Astrocyte (in vitro differentiated cells and primary cell): ENCODE measurements around the gene IFI30. TPM values are rescaled to one million over a fixed set of nuclear protein-coding genes. Genes with fewer than 3 reads are reported as not detected.

Experiments used
- DNase-seq: peaks from one replicate; pipeline ENCODE4 v3.0.0-alpha.2; 2010; ENCODE audit warnings: low read depth
- FAIRE-seq: peaks from 2 replicates; lab custom pipeline; 2011; peaks lifted over from hg19 to GRCh38; lab: Jason Lieb, UNC
- H2AFZ ChIP-seq: 2 replicates; pipeline ENCODE4 v1.6.0; 2012; ENCODE audit warnings: low read depth, low read length, inconsistent platforms
- H3K27ac ChIP-seq: 2 replicates; pipeline ENCODE4 v1.5.1; 2011; ENCODE audit warnings: low read depth, low read length, inconsistent platforms
- H3K27me3 ChIP-seq: 2 replicates; pipeline ENCODE4 v1.6.0; 2011; ENCODE audit warnings: low read length, inconsistent platforms; ENCODE audit not compliant: insufficient read depth
- H3K36me3 ChIP-seq: 2 replicates; pipeline ENCODE4 v1.5.1; 2011; ENCODE audit warnings: low read length, inconsistent platforms; ENCODE audit not compliant: insufficient read depth
- H3K4me1 ChIP-seq: 2 replicates; pipeline ENCODE4 v1.5.1; 2011; ENCODE audit warnings: low read length, inconsistent platforms; ENCODE audit not compliant: insufficient read depth
- H3K4me2 ChIP-seq: 2 replicates; pipeline ENCODE4 v1.6.0; 2012; ENCODE audit warnings: low read length, inconsistent platforms
- H3K4me3 ChIP-seq: 2 replicates; pipeline ENCODE4 v1.5.1; 2011; ENCODE audit warnings: low read depth, mild to moderate bottlenecking, low read length, inconsistent platforms; ENCODE audit not compliant: insufficient read depth
- H3K79me2 ChIP-seq: 2 replicates; pipeline ENCODE4 v1.6.0; 2012; ENCODE audit warnings: mild to moderate bottlenecking, low read length, inconsistent platforms; ENCODE audit not compliant: insufficient read depth
- H3K9ac ChIP-seq: 2 replicates; pipeline ENCODE4 v1.6.0; 2012; ENCODE audit warnings: mild to moderate bottlenecking, low read length, inconsistent platforms
- H3K9me3 ChIP-seq: 2 replicates; pipeline ENCODE4 v1.5.1; 2012; ENCODE audit warnings: low read depth, mild to moderate bottlenecking, low read length, inconsistent platforms; ENCODE audit not compliant: insufficient read depth
- H4K20me1 ChIP-seq: 2 replicates; pipeline ENCODE4 v1.6.0; 2012; ENCODE audit warnings: low read length, inconsistent platforms; ENCODE audit not compliant: insufficient read depth
- H3K27ac Mint-ChIP-seq: one replicate; pipeline ENCODE4 v1.8.0; 2021; ENCODE audit warnings: mild to moderate bottlenecking, mixed read lengths; ENCODE audit not compliant: unreplicated experiment
- H3K27me3 Mint-ChIP-seq: one replicate; pipeline ENCODE4 v1.8.0; 2021; ENCODE audit warnings: low read depth, mixed read lengths; ENCODE audit not compliant: unreplicated experiment
- H3K36me3 Mint-ChIP-seq: one replicate; pipeline ENCODE4 v1.8.0; 2021; ENCODE audit warnings: low read depth, mixed read lengths; ENCODE audit not compliant: unreplicated experiment
- H3K4me1 Mint-ChIP-seq: one replicate; pipeline ENCODE4 v1.8.0; 2021; ENCODE audit warnings: low read depth, mixed read lengths; ENCODE audit not compliant: unreplicated experiment
- H3K4me3 Mint-ChIP-seq: one replicate; pipeline ENCODE4 v1.8.0; 2021; ENCODE audit warnings: mild to moderate bottlenecking, moderate library complexity, mixed read lengths; ENCODE audit not compliant: unreplicated experiment
- H3K9me3 Mint-ChIP-seq: one replicate; pipeline ENCODE4 v1.8.0; 2021; ENCODE audit warnings: mild to moderate bottlenecking, mixed read lengths; ENCODE audit not compliant: unreplicated experiment
- CTCF ChIP-seq: IDR thresholded peaks from 2 replicates; pipeline ENCODE4 v1.5.1; 2011; ENCODE audit warnings: low read depth, mild to moderate bottlenecking, inconsistent platforms, low read length, moderate library complexity; ENCODE audit not compliant: insufficient read depth
- EZH2 ChIP-seq: IDR thresholded peaks from 2 replicates; pipeline ENCODE4 v1.6.1; 2012; ENCODE audit warnings: mild to moderate bottlenecking, low read length, inconsistent platforms; ENCODE audit not compliant: insufficient read depth
- total RNA-seq: library from RNA; stranded (reverse); gene quantifications from 2 replicates; pipeline ENCODE4 v1.2.1, GENCODE V29; 2021

Gene IFI30
- total RNA-seq, 1 donor from 2014 or later, result 2.3 TPM

DNA sequence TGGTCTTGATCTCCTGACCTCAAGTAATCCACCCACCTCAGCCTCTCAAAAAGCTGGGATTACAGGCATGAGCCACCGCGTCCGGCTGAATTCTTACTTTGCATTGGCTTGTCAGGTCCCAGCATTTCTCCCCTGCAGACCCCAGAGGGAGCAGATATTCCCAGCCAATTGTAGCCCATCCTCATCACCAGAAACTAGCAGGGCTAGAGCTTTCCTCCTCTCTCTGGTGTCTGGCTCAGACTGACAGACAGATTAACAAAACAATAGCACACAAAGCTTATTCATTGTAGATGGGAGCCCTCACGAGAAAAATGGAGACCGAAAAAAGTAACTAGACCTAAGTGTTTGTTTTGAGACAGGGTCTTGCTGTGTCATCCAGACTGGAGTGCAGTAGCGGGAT, 11.9 kb downstream of the IFI30 start:
- TF ChIP-seq CTCF (no peak), EZH2 (no peak)
- no peak overlapping the region for H3K27ac Mint-ChIP-seq

DNA sequence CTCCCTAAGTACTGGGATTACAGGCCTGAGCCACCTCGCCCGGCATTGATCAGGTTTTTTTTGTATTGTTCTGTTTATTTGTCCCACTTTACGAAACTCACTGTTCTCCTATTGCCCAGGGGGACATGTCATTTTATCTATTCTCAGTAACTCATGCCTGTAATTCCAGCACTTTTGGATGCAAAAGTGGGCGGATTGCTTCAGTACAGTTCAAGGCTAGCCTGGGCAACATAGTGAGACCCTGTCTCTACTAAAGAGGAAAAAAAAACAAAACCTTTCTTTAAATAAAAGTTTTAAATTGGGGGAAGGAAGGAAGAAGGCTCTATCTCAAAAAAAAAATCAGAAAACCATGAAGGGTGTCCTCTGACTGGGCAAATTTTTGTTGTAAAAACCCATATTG, 16.7 kb downstream of the IFI30 start:
- Histone ChIP-seq H3K9ac (no peak overlapping the region), H3K27me3 (no peaks in the 10 kb centered on the region), H3K27ac (no peak overlapping the region), H3K36me3 (no peaks in the 10 kb centered on the region), H3K4me1 (peaks cover 9% of the 10 kb centered on the region), H4K20me1 (no peaks in the 10 kb centered on the region), H3K4me2 (no peak overlapping the region), H2AFZ (no peak overlapping the region), H3K79me2 (peaks cover 7% of the 10 kb centered on the region), H3K9me3 (no peaks in the 10 kb centered on the region), H3K4me3 (no peak overlapping the region)
- FAIRE-seq (no peak), DNase-seq (no peak)
- H3K27ac Mint-ChIP-seq, result no peak overlapping the region
- H3K9me3 Mint-ChIP-seq, result no peaks in the 10 kb centered on the region
- H3K4me1 Mint-ChIP-seq, result peaks cover 3% of the 10 kb centered on the region
- no peak overlapping the region for H3K4me3 Mint-ChIP-seq
- no peaks in the 10 kb centered on the region for H3K27me3 Mint-ChIP-seq
- TF ChIP-seq CTCF, result no peak
- no peak for TF ChIP-seq EZH2
- no peaks in the 10 kb centered on the region for H3K36me3 Mint-ChIP-seq

More for the DNA sequence above, 11.9 kb downstream of the IFI30 start:
- Mint-ChIP-seq H3K9me3 (no peaks in the 10 kb centered on the region), H3K4me1 (no peaks in the 10 kb centered on the region), H3K27me3 (no peaks in the 10 kb centered on the region), H3K4me3 (no peak overlapping the region), H3K36me3 (no peaks in the 10 kb centered on the region)
- DNase-seq (no peak), FAIRE-seq (no peak)
- H3K27me3 ChIP-seq, result no peaks in the 10 kb centered on the region
- no peaks in the 10 kb centered on the region for H3K4me1 ChIP-seq
- no peaks in the 10 kb centered on the region for H3K36me3 ChIP-seq
- no peak overlapping the region for H2AFZ ChIP-seq
- H4K20me1 ChIP-seq, result no peaks in the 10 kb centered on the region
- H3K79me2 ChIP-seq, result no peaks in the 10 kb centered on the region
- H3K27ac ChIP-seq, result no peak overlapping the region
- no peaks in the 10 kb centered on the region for H3K9me3 ChIP-seq
- H3K9ac ChIP-seq, result no peak overlapping the region
- H3K4me2 ChIP-seq, result no peak overlapping the region
- H3K4me3 ChIP-seq, result no peak overlapping the region

GRCh38 chr19:18191640-18192062, 18.0 kb downstream of the IFI30 start:
- Mint-ChIP-seq H3K9me3 (no peaks in the 10 kb centered on the region), H3K4me3 (no peak overlapping the region), H3K27ac (no peak overlapping the region), H3K36me3 (no peaks in the 10 kb centered on the region), H3K4me1 (peaks cover 3% of the 10 kb centered on the region), H3K27me3 (no peaks in the 10 kb centered on the region)
- peak; percentile 20 for FAIRE-seq
- no peaks in the 10 kb centered on the region for H3K36me3 ChIP-seq
- H2AFZ ChIP-seq, result peak overlapping the region; percentile 54
- TF ChIP-seq EZH2 (no peak), CTCF (no peak)
- peaks cover 9% of the 10 kb centered on the region for H3K4me1 ChIP-seq
- H3K9ac ChIP-seq, result peak overlapping the region; percentile 84
- no peaks in the 10 kb centered on the region for H3K9me3 ChIP-seq
- peak overlapping the region; percentile 71 for H3K4me3 ChIP-seq
- peaks cover 6% of the 10 kb centered on the region for H4K20me1 ChIP-seq
- DNase-seq, result no peak
- no peaks in the 10 kb centered on the region for H3K27me3 ChIP-seq
- H3K27ac ChIP-seq, result peak overlapping the region; percentile 75
- peaks cover 7% of the 10 kb centered on the region for H3K79me2 ChIP-seq
- H3K4me2 ChIP-seq, result peak overlapping the region; percentile 89
